H1 (cell line): ENCODE results near the gene CA10. TPM values are rescaled to one million over a fixed set of nuclear protein-coding genes. Genes with fewer than 3 reads are reported as not detected.

Source experiments
- CTCF ChIA-PET: fragments of 300-600 bp; sonication (Branson Sonifier 250); formaldehyde crosslinking; loops from one replicate; lab custom pipeline; 2021; ENCODE audit not compliant: partially characterized antibody; lab: Charles Lee
- POLR2A ChIA-PET: fragments of 300-600 bp; sonication (Branson Sonifier 250); formaldehyde crosslinking; loops from one replicate; lab custom pipeline; 2021; ENCODE audit warnings: inconsistent platforms; ENCODE audit not compliant: partially characterized antibody; lab: Charles Lee
- DNase-seq, 2 experiments: peaks; one replicate each; pipeline versions ENCODE4 v3.0.0 to v3.0.0-alpha.2; 2010 to 2022; ENCODE audit warnings: low spot score in 2 of 2, low read depth in 1 of 2, mixed read lengths in 1 of 2
- FAIRE-seq: peaks from 2 replicates; lab custom pipeline; 2011; peaks lifted over from hg19 to GRCh38; lab: Jason Lieb, UNC
- H2AFZ ChIP-seq: 2 replicates; pipeline ENCODE4 v1.8.1; 2012; ENCODE audit warnings: low read length, inconsistent platforms
- H2AK5ac ChIP-seq: 2 replicates; pipeline ENCODE4 v1.6.1; 2013; ENCODE audit warnings: low read depth, low read length
- H2BK120ac ChIP-seq: replicated peaks from 2 replicates; pipeline ENCODE3; 2013; ENCODE audit warnings: low read depth, low read length, inconsistent platforms
- H2BK12ac ChIP-seq: 2 replicates; pipeline ENCODE4 v1.6.1; 2013; ENCODE audit warnings: low read depth, low read length
- H2BK15ac ChIP-seq: 2 replicates; pipeline ENCODE4 v1.6.1; 2013; ENCODE audit warnings: low read length
- H2BK20ac ChIP-seq: 2 replicates; pipeline ENCODE4 v1.6.1; 2013; ENCODE audit warnings: low read length
- H2BK5ac ChIP-seq: 2 replicates; pipeline ENCODE4 v1.6.1; 2013; ENCODE audit warnings: low read depth, low read length
- H3K14ac ChIP-seq: 2 replicates; pipeline ENCODE4 v1.6.1; 2013; ENCODE audit warnings: inconsistent platforms; ENCODE audit not compliant: insufficient read length
- H3K18ac ChIP-seq: 2 replicates; pipeline ENCODE4 v1.6.1; 2013; ENCODE audit warnings: low read length; ENCODE audit errors: extremely low read depth
- H3K23ac ChIP-seq: 2 replicates; pipeline ENCODE4 v1.6.1; 2013; ENCODE audit warnings: inconsistent platforms; ENCODE audit not compliant: insufficient read length
- H3K23me2 ChIP-seq: 2 replicates; pipeline ENCODE4 v1.6.1; 2013; ENCODE audit warnings: low read depth, low read length
- H3K27ac ChIP-seq: 2 replicates; pipeline ENCODE4 v1.6.1; 2011; ENCODE audit warnings: low read depth, low read length, inconsistent platforms
- H3K27me3 ChIP-seq, 4 experiments: replicated peaks in 1 of 4; 1 replicate in 1 of 4; 2 replicates in 3 of 4; pipeline versions ENCODE4 v1.6.1 to v1.8.1; 2011 to 2013; ENCODE audit warnings: low read length in 3 of 4, mild to moderate bottlenecking in 3 of 4, inconsistent platforms in 2 of 4, mixed read lengths in 2 of 4, moderate library complexity in 1 of 4; ENCODE audit not compliant: control insufficient read depth in 3 of 4, insufficient read depth in 3 of 4; ENCODE audit errors: extremely low read depth in 1 of 4
- H3K36me3 ChIP-seq, 4 experiments: 2 replicates each; pipeline versions ENCODE4 v1.6.1 to v1.8.1; 2011 to 2013; ENCODE audit warnings: mild to moderate bottlenecking in 4 of 4, low read length in 3 of 4, moderate library complexity in 2 of 4, control low read depth in 1 of 4, inconsistent platforms in 1 of 4; ENCODE audit not compliant: insufficient read depth in 4 of 4, control insufficient read depth in 2 of 4
- H3K4ac ChIP-seq: replicated peaks from 2 replicates; pipeline ENCODE3; 2013; ENCODE audit warnings: low read length, low read depth, mixed read lengths, inconsistent platforms; ENCODE audit not compliant: insufficient read length
- H3K4me1 ChIP-seq, 4 experiments: replicated peaks in 1 of 4; 1 replicate in 1 of 4; 2 replicates in 3 of 4; pipeline versions ENCODE4 v1.6.1 to v1.8.1; 2011 to 2013; ENCODE audit warnings: low read length in 3 of 4, inconsistent platforms in 2 of 4, mixed read lengths in 1 of 4; ENCODE audit not compliant: insufficient read depth in 4 of 4, control insufficient read depth in 3 of 4
- H3K4me2 ChIP-seq, 2 experiments: 2 replicates each; pipeline versions ENCODE4 v1.6.1 to v1.8.1; 2011 to 2013; ENCODE audit warnings: low read depth in 2 of 2, low read length in 2 of 2, control low read depth in 1 of 2, inconsistent platforms in 1 of 2, mild to moderate bottlenecking in 1 of 2; ENCODE audit not compliant: insufficient read depth in 1 of 2
- H3K4me3 ChIP-seq, 4 experiments: fragments of 200-600, 300-600 bp in 1 of 4; sonication (generic), shearing (Covaris generic), sonication (Bioruptor Twin) in 1 of 4; 2 replicates each; pipeline versions ENCODE4 v1.5.1 to v1.8.1; 2011 to 2016; ENCODE audit warnings: low read length in 4 of 4, low read depth in 3 of 4, control low read depth in 2 of 4, inconsistent platforms in 2 of 4, mild to moderate bottlenecking in 2 of 4, mixed read lengths in 1 of 4, moderate library complexity in 1 of 4; ENCODE audit not compliant: insufficient read depth in 2 of 4; ENCODE audit errors: extremely low read depth in 1 of 4
- H3K56ac ChIP-seq: replicated peaks from 2 replicates; pipeline ENCODE3; 2013; ENCODE audit warnings: low read depth, mild to moderate bottlenecking, mixed read lengths, low read length, inconsistent platforms; ENCODE audit not compliant: insufficient read length
- H3K79me1 ChIP-seq: 2 replicates; pipeline ENCODE4 v1.6.1; 2013; ENCODE audit warnings: low read depth, low read length, control low read depth
- H3K79me2 ChIP-seq, 2 experiments: 2 replicates each; pipeline versions ENCODE4 v1.6.1 to v1.8.1; 2012 to 2013; ENCODE audit warnings: low read length in 2 of 2, mild to moderate bottlenecking in 2 of 2, inconsistent platforms in 1 of 2; ENCODE audit not compliant: insufficient read depth in 2 of 2, control insufficient read depth in 1 of 2
- H3K9ac ChIP-seq, 4 experiments: replicated peaks in 1 of 4; 1 replicate in 1 of 4; 2 replicates in 3 of 4; pipeline versions ENCODE4 v1.6.1 to v1.8.1; 2011 to 2013; ENCODE audit warnings: low read depth in 3 of 4, low read length in 3 of 4, control low read depth in 2 of 4, mild to moderate bottlenecking in 2 of 4, moderate library complexity in 2 of 4, inconsistent platforms in 1 of 4; ENCODE audit errors: extremely low read depth in 1 of 4
- H3K9me3 ChIP-seq, 2 experiments: 2 replicates each; pipeline versions ENCODE4 v1.6.1 to v1.8.1; 2012 to 2013; ENCODE audit warnings: mild to moderate bottlenecking in 2 of 2, moderate library complexity in 2 of 2, control low read depth in 1 of 2, inconsistent platforms in 1 of 2, low read depth in 1 of 2, low read length in 1 of 2, mixed read lengths in 1 of 2; ENCODE audit not compliant: insufficient read depth in 2 of 2
- H4K20me1 ChIP-seq, 2 experiments: replicated peaks in 1 of 2; 2 replicates each; pipeline versions ENCODE3 to v1.8.1; 2011 to 2013; ENCODE audit warnings: inconsistent platforms in 2 of 2, low read length in 2 of 2, mild to moderate bottlenecking in 1 of 2; ENCODE audit not compliant: insufficient read depth in 2 of 2, control insufficient read depth in 1 of 2
- H4K5ac ChIP-seq: 2 replicates; pipeline ENCODE4 v1.6.1; 2013; ENCODE audit warnings: low read length, low read depth, mixed read lengths, inconsistent platforms; ENCODE audit not compliant: insufficient read length
- H4K8ac ChIP-seq: 2 replicates; pipeline ENCODE4 v1.8.0; 2013; ENCODE audit warnings: mild to moderate bottlenecking, moderate library complexity, low read length, inconsistent platforms; ENCODE audit not compliant: insufficient read depth; ENCODE audit errors: extremely low read depth
- H4K91ac ChIP-seq: replicated peaks from 2 replicates; pipeline ENCODE3; 2013; ENCODE audit warnings: low read length, mixed read lengths, inconsistent platforms; ENCODE audit not compliant: insufficient read length
- BRCA1 ChIP-seq: IDR thresholded peaks from 2 replicates; pipeline ENCODE4 v1.6.1; 2012; ENCODE audit warnings: low read depth, low read length, improper control_type of control experiment
- CEBPB ChIP-seq: IDR thresholded peaks from 2 replicates; pipeline ENCODE4 v1.6.1; 2012; ENCODE audit warnings: low read depth, low read length
- CREB1 ChIP-seq: IDR thresholded peaks from 2 replicates; pipeline ENCODE4 v1.6.1; 2012; ENCODE audit warnings: inconsistent platforms
- JUN ChIP-seq: IDR thresholded peaks from 2 replicates; pipeline ENCODE4 v1.6.1; 2011; ENCODE audit warnings: low read depth, mild to moderate bottlenecking, improper control_type of control experiment, low read length
- POU5F1 ChIP-seq: IDR thresholded peaks from 2 replicates; pipeline ENCODE4 v1.6.1; 2011; ENCODE audit warnings: low read depth, mild to moderate bottlenecking, low read length, moderate library complexity
- SP2 ChIP-seq: IDR thresholded peaks from 2 replicates; pipeline ENCODE4 v1.6.1; 2012; ENCODE audit warnings: mild to moderate bottlenecking, low read length, inconsistent platforms
- SUZ12 ChIP-seq: fragments of 200-600 bp; sonication (generic); IDR thresholded peaks from 2 replicates; pipeline ENCODE4 v1.6.1; 2012; ENCODE audit warnings: mild to moderate bottlenecking, inconsistent platforms, low read length, moderate library complexity, mixed read lengths
- WGBS, 2 experiments: shearing (Covaris generic) in 1 of 2; methylation state at CpG; one replicate each; pipeline versions ENCODE4 v1.1.6 to v1.1.7; 2013 to 2015; ENCODE audit warnings: low lambda C conversion rate in 2 of 2, mixed read lengths in 2 of 2, inconsistent platforms in 1 of 2, low coverage in 1 of 2, missing lambda C conversion rate in 1 of 2; ENCODE audit not compliant: insufficient replicate concordance in 2 of 2, insufficient coverage in 1 of 2, insufficient read length in 1 of 2; ENCODE audit errors: extremely low coverage in 1 of 2, missing lambda C conversion rate in 1 of 2; 5-methylcytosine and 5-hydroxymethylcytosine counted together
- polyA plus RNA-seq, 7 experiments: library from polyadenylated mRNA; depleted of rRNA in 3 of 7; stranded (reverse) in 5 of 7; unstranded in 2 of 7; fragments of >200 nt in 5 of 7; fragments of 200-250 nt in 2 of 7; gene quantifications; 1 replicate in 5 of 7; 2 replicates in 1 of 7; 4 replicates in 1 of 7; pipeline versions ENCODE4 v1.2.1 to v1.2.3, GENCODE V29; 2011 to 2013; ENCODE audit warnings: missing spikeins in 2 of 7, mixed read lengths in 2 of 7
- total RNA-seq: library from RNA; stranded (reverse); fragmentation: NEBNext Ultra II Directional; extraction: Animal tissue kit (Norgen Biotek cat#: 25700); gene quantifications from 2 replicates; pipeline ENCODE4 v1.2.1, GENCODE V29; 2021

Gene CA10
- total and polyA plus RNA-seq, 2 of the 8 experiments (the other 6 are each of a cell fraction or from before 2014, with no cell fraction given), result 0.60 to 0.63 TPM

GRCh38 chr17:52027081-52027480 lies 131.4 kb downstream of the CA10 start:
- Histone ChIP-seq H4K91ac (no peak overlapping the region), H2BK12ac (no peak overlapping the region), H3K79me1 (no peaks in the 10 kb centered on the region), H3K27me3 (no peaks in the 10 kb centered on the region), H3K23me2 (no peaks in the 10 kb centered on the region), H4K20me1 (no peaks in the 10 kb centered on the region), H3K18ac (no peak overlapping the region), H4K8ac (no peak overlapping the region), H3K56ac (no peak overlapping the region), H3K4ac (no peak overlapping the region), H3K27ac (no peak overlapping the region), H4K5ac (no peak overlapping the region), H3K4me1 (no peaks in the 10 kb centered on the region), H2BK120ac (no peak overlapping the region), H3K14ac (no peak overlapping the region), H2AK5ac (no peak overlapping the region), H3K23ac (no peak overlapping the region), H3K36me3 (no peaks in the 10 kb centered on the region), H3K4me2 (no peak overlapping the region), H2BK15ac (no peak overlapping the region), H3K4me3 (no peak overlapping the region), H3K9me3 (no peaks in the 10 kb centered on the region), H3K9ac (no peak overlapping the region), H2AFZ (no peak overlapping the region), H2BK20ac (no peak overlapping the region), H3K79me2 (no peaks in the 10 kb centered on the region), H2BK5ac (no peak overlapping the region)
- POLR2A ChIA-PET, result no interaction called here
- 91% methylated on average over 2 of the region's 2 CpGs; no CpG with 5 or more reads in 1 of the 2 experiments for WGBS, 2 experiments
- CTCF ChIA-PET, result interaction anchor here (1.4 kb wide), 1 partner anchor 80 kb away, joined by 5 read pairs; no protein-coding TSS in a partner anchor
- FAIRE-seq (no peak), DNase-seq (no peak)
- no peak for TF ChIP-seq CEBPB
- TF ChIP-seq BRCA1, result no peak
- no peak for TF ChIP-seq SUZ12
- no peak for TF ChIP-seq POU5F1
- no peak for TF ChIP-seq SP2
- TF ChIP-seq CREB1, result no peak
- TF ChIP-seq JUN, result no peak
